Mesodermal cell (in vitro differentiated cells): ENCODE data around the gene NOTCH4.
A peak's percentile ranks its signal among the peaks of the same experiment; 100 is the strongest.

Source experiments
- H3K27ac ChIP-seq: 2 replicates; pipeline ENCODE4 v1.7.0; 2013; ENCODE audit warnings: mild to moderate bottlenecking, low read depth, low read length, moderate library complexity; ENCODE audit not compliant: severe bottlenecking
- H3K36me3 ChIP-seq: 2 replicates; pipeline ENCODE4 v1.7.1; 2013; ENCODE audit warnings: mild to moderate bottlenecking, low read length, moderate library complexity; ENCODE audit not compliant: control insufficient read depth, insufficient read depth
- H3K4me1 ChIP-seq: one replicate; pipeline ENCODE4 v1.7.1; 2013; ENCODE audit warnings: mild to moderate bottlenecking, low read length; ENCODE audit not compliant: insufficient read depth, control insufficient read depth, poor library complexity, severe bottlenecking
- H3K4me3 ChIP-seq: 2 replicates; pipeline ENCODE4 v1.7.0; 2013; ENCODE audit warnings: low read length, control low read depth, mild to moderate bottlenecking; ENCODE audit not compliant: insufficient read depth, poor library complexity, severe bottlenecking; ENCODE audit errors: extremely low read depth
- H3K9me3 ChIP-seq: 2 replicates; pipeline ENCODE4 v1.7.1; 2013; ENCODE audit warnings: mild to moderate bottlenecking, low read length, moderate library complexity; ENCODE audit not compliant: control insufficient read depth
- WGBS, 2 experiments: methylation state at CpG; one replicate each; pipeline ENCODE4 v1.1.5; 2013; ENCODE audit warnings: missing lambda C conversion rate in 2 of 2; ENCODE audit not compliant: insufficient coverage in 2 of 2; 5-methylcytosine and 5-hydroxymethylcytosine counted together

The NOTCH4 gene

GRCh38 chr6:32154514-32155161 is 69.2 kb downstream of the NOTCH4 start:
- Histone ChIP-seq H3K9me3 (no peaks in the 10 kb centered on the region), H3K36me3 (peaks cover 42% of the 10 kb centered on the region), H3K4me3 (peak overlapping the region; percentile 95), H3K27ac (peak overlapping the region; percentile 98), H3K4me1 (peaks cover 22% of the 10 kb centered on the region)
- 16 to 22% methylated on average over 27 of the region's 34 CpGs for WGBS, 2 experiments

- peak within 1 kb of the TSS; percentile 98 for H3K27ac ChIP-seq
- H3K4me1 ChIP-seq: peaks cover 22% of the 10 kb centered on the region
- H3K4me3 ChIP-seq: peak within 1 kb of the TSS; percentile 95
- 0% methylated on average over 24 to 36 of the region's 52 CpGs for WGBS, 2 experiments
- no peaks in the 10 kb centered on the region for H3K9me3 ChIP-seq
- peaks cover 37% of the 10 kb centered on the region for H3K36me3 ChIP-seq
Observed at GRCh38 chr6:32153564-32154513, 70.0 kb downstream of the NOTCH4 start, which contains the start of gene PPT2. Gene PPT2 (plus strand): TSS chr6:32154141. CDS start chr6:32154595, 454 bp downstream.

GRCh38 chr6:32152769-32153563 is 70.9 kb downstream of the NOTCH4 start:
- H3K27ac ChIP-seq: peak overlapping the region; percentile 98
- no peaks in the 10 kb centered on the region for H3K9me3 ChIP-seq
- H3K36me3 ChIP-seq: peaks cover 28% of the 10 kb centered on the region
- H3K4me3 ChIP-seq: peak overlapping the region; percentile 95
- WGBS, 2 experiments: 1 to 5% methylated on average over 14 to 30 of the region's 35 CpGs
- peaks cover 22% of the 10 kb centered on the region for H3K4me1 ChIP-seq

DNA sequence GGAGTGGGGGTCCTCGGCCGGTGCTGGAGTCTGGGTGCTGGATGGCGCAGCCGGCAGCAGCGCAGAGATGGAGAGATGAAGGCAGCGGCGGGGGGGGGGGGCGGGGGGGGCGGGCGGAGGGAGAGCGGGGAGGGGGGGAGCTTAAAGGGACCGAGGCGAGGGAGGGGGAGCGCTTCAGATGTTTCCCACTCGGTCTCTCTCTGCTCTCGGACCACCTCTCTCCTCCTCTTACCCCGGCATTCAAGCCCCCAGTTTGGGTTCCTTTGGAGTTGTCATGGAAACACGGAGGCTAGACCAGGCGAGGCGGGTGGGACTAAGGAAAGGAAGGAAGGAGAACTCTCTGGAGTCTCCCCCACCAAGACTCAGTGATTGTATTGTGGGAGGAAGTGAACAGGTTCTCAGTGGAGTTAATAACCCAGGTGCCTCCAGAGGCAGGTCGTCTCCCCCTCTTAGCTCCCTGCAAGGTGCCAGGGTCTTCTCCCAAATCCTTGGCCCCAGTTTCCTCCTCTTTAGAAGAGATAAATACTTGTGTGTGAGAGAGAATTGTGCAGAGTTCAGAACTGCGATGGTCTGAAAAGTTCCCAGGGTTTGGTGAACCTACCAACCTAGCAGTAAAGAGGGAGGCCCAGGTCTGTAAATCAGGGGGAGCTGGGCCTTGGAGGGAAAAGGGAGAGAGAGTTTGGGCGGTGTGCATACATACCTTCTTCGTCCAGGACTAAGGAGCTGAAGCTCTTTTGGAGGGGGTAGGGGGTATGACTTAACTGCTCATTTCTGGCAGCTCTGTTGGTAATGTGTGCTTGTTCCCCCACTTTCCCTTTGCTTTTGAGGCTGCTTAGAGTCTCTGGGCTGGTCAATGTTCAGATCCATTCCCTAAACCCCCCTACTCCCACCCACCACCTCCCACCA is 71.8 kb downstream of the NOTCH4 start, which contains the start of gene PRRT1:
PRRT1 (minus strand) TSS at position 77 of the 906 bp plus-strand sequence. CDS start 112 bp downstream, outside the sequence.
- Histone ChIP-seq H3K4me3 (peak within 1 kb of the TSS; percentile 95), H3K36me3 (peaks cover 20% of the 10 kb centered on the region), H3K9me3 (no peaks in the 10 kb centered on the region), H3K4me1 (peaks cover 22% of the 10 kb centered on the region), H3K27ac (peak within 1 kb of the TSS; percentile 98)
- 22 to 33% methylated on average over 1 to 3 of the region's 24 CpGs for WGBS, 2 experiments

DNA sequence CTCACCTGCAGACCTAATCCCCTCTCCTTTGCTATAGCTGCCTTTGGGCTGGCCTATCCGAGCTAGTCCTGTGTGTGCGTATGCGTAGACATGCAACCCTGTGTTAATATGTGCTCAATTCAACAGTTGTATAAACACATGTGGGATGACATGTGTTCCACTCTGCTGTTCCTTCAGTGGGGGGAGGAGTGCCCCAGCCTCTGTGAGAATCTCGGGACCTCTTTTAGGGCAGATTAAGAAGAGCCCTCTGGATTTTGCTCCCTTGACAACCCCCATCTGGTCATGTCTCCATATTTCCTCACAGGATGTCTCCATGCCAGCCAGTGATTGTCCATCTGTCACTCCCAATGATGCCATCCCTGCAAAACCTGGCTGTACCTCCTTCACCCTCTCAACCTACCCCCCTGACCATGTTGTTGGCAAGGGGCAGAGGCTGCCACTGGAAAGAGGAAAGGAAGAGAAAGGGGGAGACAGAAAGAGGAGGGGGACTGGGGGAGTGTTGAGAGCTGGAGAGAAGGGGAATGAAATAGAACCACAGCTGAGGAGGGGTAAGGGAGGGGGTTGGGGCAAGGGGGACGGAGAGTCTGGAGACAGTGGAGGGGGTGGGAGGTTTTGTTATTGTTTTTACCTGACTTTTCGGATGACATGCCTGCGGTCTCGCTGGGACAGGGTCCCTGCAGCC is 72.5 kb downstream of the NOTCH4 start:
- 58% methylated on average over 4 to 7 of the region's 8 CpGs for WGBS, 2 experiments
- Histone ChIP-seq H3K36me3 (peaks cover 12% of the 10 kb centered on the region), H3K4me3 (peak overlapping the region; percentile 18), H3K27ac (no peak overlapping the region), H3K4me1 (peaks cover 29% of the 10 kb centered on the region), H3K9me3 (no peaks in the 10 kb centered on the region)

GRCh38 chr6:32149932-32150870 is 73.7 kb downstream of the NOTCH4 start:
- Histone ChIP-seq H3K9me3 (no peaks in the 10 kb centered on the region), H3K27ac (no peak overlapping the region), H3K4me3 (no peak overlapping the region), H3K4me1 (peaks cover 28% of the 10 kb centered on the region), H3K36me3 (peaks cover under 1% of the 10 kb centered on the region)
- WGBS, 2 experiments: 70 to 72% methylated on average over 49 to 55 of the region's 55 CpGs

- Histone ChIP-seq H3K9me3 (no peaks in the 10 kb centered on the region), H3K4me1 (peaks cover 22% of the 10 kb centered on the region), H3K27ac (no peak overlapping the region), H3K36me3 (no peaks in the 10 kb centered on the region), H3K4me3 (no peak overlapping the region)
- WGBS, 2 experiments: 95 to 97% methylated on average over 39 to 40 of the region's 47 CpGs
Observed at GRCh38 chr6:32149092-32149755, 74.6 kb downstream of the NOTCH4 start.

DNA sequence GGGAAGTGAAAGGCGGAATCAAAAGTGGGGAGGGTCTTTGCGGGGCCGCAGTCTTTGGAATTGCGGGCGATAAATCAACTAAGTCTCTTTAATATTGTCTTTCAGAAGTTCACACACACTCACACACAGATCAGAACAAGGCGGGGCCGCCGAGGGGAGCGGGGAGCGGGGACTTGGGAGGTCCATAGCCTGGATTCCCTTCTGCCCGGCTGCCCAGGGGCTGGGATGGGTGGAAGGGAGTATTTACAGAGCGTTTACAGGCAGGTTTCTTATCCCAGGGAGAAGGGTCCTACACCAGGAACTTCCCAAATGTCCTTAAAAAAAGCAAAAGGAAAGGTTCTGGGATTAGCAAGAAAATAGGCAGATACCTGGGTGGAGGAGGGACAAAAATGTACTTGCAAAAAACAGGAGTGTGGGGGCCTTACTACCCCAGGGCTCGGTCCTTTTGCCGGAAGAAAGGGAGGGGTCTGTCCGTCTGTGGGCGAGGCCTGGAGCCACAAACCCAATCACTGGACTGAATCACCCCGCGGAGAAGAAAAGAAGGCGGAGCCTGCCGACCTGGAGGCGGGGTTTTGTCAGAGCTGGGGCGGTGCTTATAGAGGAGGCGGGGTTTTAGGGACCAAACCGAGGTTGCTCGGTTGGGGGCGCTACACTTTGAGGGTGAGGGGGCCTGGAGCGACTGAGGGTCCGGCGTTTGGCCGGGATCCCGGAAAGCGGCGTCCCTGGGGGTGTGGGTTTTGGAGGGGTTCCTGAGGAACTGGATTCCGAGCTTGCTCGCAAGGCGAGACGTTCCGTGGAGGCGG is 75.4 kb downstream of the NOTCH4 start:
- H3K4me1 ChIP-seq: peaks cover 22% of the 10 kb centered on the region
- H3K36me3 ChIP-seq: no peaks in the 10 kb centered on the region
- no peaks in the 10 kb centered on the region for H3K9me3 ChIP-seq
- H3K4me3 ChIP-seq: no peak overlapping the region
- no peak overlapping the region for H3K27ac ChIP-seq
- WGBS, 2 experiments: 96% methylated on average over 23 to 25 of the region's 39 CpGs
